T1000 (cell line): Measurements from ENCODE around the gene MMP2.

Source experiments
- DNase-seq: peaks from one replicate; lab custom pipeline; 2025; ENCODE audit warnings: mixed read lengths; lab: John Stamatoyannopoulos, UW

MMP2 gene

DNA sequence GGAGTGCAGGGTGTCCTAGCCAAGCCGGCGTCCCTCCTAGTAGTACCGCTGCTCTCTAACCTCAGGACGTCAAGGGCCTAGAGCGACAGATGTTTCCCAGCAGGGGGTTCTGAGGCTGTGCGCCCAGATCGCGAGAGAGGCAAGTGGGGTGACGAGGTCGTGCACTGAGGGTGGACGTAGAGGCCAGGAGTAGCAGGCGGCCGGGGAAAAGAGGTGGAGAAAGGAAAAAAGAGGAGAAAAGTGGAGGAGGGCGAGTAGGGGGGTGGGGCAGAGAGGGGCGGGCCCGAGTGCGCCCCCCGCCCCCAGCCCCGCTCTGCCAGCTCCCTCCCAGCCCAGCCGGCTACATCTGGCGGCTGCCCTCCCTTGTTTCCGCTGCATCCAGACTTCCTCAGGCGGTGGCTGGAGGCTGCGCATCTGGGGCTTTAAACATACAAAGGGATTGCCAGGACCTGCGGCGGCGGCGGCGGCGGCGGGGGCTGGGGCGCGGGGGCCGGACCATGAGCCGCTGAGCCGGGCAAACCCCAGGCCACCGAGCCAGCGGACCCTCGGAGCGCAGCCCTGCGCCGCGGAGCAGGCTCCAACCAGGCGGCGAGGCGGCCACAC lies at the start of gene MMP2:
MMP2 (plus strand) TSS at position 372 of the 603 bp plus-strand sequence. CDS start 282 bp downstream, outside the sequence.
- no peak for DNase-seq

DNA sequence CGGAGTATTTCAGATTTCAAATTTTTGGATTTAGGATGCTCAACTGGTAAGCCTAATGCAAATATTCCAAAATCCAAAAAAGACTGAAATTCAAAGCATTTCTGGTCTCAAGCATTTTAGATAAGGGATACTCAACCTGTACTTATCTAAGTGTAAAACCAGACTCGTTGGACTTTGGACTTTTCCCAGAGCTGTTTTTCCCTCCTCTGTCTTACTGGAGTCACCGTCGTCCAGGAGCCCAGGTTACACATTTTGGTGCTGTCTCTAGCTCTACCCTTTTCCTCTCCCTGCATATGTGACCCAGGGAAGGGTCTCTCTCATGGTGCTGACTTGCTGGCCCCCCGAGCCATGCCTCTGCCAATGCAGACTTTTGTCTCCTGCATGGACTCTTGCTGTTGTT lies 46.0 kb upstream of the MMP2 start:
- DNase-seq: no peak

DNA sequence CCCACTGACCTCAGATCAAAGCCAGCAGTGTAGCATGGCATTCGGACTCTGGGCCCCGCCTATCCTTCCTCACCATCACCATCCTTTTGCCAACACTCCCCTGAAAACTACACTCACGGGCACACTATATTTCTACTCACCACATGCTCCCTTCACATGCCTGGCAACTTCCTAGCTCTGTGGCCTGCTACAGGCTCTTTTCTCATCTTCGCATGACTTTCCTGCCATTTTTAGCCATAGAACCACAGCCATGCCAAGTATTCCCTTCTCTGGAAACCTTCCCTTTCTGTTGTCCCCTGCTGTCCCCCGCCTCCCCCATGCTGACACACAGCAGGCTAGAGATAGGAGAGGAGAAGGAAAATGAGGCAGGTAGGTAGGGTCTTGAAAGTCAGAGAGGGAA lies 45.5 kb upstream of the MMP2 start:
- no peak for DNase-seq

- DNase-seq: no peak
Measured at GRCh38 chr16:55434000-55434399, 45.0 kb upstream of the MMP2 start.

DNA sequence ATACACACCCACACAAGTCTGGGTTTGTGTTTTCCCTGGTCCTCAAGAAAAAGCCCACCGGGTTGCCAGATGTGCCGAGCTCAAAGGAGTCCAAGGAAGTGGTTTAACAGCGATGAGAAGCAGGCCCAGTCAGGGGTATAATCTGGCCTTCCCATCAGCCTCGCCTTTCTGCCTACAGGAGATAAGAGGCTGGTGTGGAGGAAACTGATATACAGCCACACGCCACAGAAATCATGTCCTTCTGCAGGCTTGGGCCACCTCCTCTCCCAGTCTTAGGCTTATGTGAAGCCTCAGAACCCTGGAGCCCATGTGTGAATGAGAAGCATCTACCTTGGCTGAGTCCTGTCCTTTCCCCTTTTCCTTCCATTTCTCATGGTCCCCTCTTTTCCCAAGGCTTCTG lies 43.6 kb upstream of the MMP2 start:
- no peak for DNase-seq

GRCh38 chr16:55436587-55436986 lies 42.4 kb upstream of the MMP2 start:
- no peak for DNase-seq

- no peak for DNase-seq
Measured at GRCh38 chr16:55437625-55438024, 41.4 kb upstream of the MMP2 start.

DNA sequence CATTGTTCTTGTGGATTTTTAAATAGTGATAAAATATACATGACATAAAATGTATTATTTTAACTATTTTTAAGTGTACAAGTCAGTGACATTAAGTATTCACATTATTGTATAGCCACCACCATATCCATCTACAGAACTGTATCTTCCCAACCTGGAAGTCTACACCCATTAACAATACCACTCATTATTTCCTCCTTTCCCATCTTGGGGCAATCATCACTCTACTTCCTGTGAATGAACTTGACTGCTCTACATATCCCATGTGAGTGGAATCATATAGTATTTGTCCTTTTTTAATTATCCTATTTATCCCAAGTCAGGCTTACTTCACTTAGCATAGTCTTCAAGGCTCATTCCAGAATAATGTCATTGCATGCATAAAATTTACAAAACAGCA lies 40.7 kb upstream of the MMP2 start:
- no peak for DNase-seq

DNA sequence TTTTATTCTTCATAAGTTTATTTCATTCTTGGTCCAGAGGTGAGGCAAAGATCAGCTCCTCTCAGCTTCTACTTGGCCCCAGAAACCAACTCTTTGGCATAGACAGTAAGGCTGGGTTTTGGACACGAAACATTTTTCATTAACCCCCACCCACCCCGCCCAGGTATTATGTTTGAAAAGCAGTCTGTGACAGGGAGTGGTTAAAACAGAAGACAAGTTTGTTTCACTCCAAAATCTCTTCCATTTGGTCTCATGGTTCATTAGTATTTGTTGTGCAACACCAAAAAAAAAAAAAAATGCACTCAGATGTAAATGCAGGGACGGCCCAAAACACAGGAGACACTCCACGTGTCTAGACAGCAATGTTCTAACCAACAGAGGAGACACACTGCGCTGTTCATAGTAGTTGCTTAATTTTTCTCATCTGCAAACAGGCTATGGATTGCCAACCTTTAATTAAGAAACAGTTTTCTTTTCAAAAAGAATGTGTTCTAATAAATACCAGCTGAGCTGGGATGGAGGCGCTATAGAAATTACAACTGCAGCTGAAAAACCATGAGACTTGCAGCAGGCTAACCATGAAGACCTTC lies 39.8 kb upstream of the MMP2 start:
- no peak for DNase-seq

DNA sequence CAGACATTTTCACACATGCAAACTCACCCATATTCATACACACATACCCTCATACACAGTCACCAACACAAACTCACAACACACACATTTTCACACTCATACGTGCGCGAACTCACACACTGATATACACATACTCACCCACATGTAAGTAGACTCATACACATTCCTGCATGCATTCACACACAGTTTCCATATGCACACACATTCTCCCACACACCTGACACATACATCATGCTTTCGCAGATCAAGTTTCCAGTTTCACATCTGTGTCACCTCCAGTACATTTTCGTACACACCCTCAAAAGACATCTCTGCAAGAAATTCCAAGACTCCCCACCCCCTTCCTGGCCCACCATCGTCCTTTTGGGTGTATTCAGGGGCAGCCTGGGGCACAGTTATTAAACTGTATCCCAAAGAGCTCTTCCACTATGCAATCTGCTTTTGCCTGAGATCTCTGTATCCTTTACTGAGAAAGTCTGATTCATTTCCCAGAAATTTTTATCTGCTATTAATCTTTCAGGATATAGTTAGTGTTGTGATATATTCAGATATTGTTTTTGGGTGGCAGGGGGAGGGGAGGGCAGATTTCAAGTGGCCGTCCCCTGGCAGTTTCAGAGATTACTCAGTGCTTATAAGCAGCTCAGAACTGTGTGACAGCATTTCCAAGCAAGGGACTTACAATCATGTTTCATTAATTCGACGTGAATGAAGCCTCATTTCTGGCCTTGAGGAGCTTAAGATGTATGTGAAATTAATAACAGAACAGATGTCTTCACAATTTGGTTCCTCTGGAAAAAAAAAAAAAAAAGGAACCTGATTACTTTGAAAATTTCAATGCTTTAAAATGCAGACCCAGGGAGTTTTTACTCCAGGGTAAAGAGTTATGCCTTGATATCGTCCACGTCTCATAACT lies 35.3 kb upstream of the MMP2 start:
- DNase-seq: no peak

- DNase-seq: no peak
Measured at GRCh38 chr16:55444754-55445485, 34.1 kb upstream of the MMP2 start.

DNA sequence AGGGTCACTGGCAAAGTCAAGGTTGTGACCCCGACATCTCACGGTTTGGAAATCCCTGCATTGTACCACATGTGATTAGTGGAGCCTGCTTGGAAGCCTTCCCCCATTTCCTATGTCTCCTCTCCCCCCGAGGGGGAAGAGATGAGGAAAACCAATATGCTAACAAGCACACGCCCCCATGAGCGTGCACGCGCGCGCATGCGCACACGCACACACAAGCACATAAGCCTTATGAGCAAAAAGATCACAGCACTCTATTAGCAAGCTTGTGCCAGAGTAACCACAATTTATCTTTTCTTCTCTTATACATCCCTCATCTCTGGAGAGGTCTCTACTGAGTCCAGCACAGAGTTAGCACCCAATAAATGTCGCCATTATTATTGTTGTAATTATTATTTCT lies 31.8 kb upstream of the MMP2 start:
- DNase-seq: no peak

DNA sequence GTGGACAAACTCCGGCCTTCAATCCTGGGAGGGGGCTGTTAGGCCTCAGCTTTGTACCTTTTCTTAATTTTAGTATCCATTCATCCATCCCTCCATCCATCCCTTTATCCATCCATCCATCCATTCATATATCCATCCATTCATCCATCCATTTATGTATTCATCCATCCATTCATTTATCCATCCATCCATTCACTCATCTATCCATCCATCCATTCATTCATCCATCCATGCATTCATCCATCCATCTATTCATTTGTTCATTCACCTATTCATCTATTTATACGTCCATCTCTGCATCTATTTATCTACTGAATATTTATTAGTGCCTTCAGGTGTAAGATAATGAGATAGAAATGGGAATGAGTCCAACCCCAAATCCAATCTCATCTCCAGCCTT lies 26.0 kb upstream of the MMP2 start:
- no peak for DNase-seq

- DNase-seq: no peak
Measured at GRCh38 chr16:55453909-55454308, 25.1 kb upstream of the MMP2 start.

DNA sequence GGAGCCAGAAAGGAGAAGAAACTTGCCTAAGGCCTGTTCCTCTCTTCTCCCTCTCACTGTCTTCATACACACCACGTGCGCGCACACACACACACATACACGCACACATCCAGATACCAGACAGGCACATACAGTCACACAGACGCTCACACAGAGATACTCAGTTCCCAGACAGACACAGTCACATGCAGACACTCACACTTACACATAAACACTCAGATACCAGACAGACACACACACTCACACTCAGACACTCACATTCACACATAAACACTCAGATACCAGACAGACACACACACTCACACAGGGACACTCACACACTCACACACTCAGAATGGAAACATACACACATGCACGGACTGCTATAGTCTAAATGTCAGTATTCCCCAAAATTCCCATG lies 24.1 kb upstream of the MMP2 start:
- no peak for DNase-seq

- DNase-seq: no peak
Measured at GRCh38 chr16:55462241-55462640, 16.8 kb upstream of the MMP2 start.

DNA sequence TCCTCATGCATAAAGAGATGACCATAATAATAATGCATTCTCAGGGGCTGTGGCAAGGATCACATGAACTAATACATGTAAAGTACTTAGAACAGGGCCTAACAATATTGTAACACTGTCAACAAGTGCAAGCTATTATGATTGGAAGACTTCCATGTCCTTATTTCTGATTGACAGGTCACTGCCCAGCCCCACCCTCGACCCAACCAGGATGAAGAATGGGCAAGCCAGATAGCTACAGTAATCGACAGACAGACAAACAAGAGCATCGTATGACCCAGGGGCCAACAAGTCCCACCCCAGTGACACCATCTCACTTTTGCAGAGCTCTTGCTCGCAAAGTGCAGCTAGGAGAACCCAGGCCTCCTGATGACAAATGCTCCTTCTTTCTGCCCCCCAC lies 14.6 kb upstream of the MMP2 start:
- DNase-seq: no peak

GRCh38 chr16:55465077-55465896 lies 13.7 kb upstream of the MMP2 start:
- peak; percentile 71 for DNase-seq

- no peak for DNase-seq
Measured at GRCh38 chr16:55466209-55466608, 12.8 kb upstream of the MMP2 start.

DNA sequence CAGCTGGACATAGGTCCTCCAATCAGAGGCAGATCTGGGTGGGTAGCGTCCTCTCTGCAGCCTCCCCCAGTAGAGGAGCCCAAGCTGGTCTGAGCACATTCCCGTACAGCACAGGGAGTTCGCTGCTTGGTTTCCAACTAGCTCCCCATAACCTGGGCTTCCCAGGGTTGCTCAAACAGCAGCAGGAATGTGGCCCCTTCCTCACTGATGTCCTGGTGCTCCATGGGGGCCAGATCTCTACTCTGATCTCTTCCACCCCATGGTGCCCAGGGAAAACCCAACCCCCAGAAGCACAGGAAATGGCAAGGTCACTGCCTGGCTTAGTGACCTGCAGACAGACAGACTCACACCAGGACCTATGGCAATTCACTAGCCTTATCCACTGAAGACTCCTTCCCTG lies 11.1 kb upstream of the MMP2 start:
- DNase-seq: no peak

- DNase-seq: no peak
Measured at GRCh38 chr16:55468352-55468990, 10.5 kb upstream of the MMP2 start.
